Activated T-helper 1 cell treated with anti-CD3 and anti-CD28 coated beads, Interleukin-12 subunit alpha, Interleukin-12 subunit beta, Interleukin-2, Interleukin-4 antibody, amounts not matched to agents 30 ng/mL and 10 ng/mL and 1 ng/mL, durations not matched to agents 14 hours and 24 hours and 36 hours (primary cell): ENCODE results near the gene ACER1. TPM values are rescaled to one million over a fixed set of nuclear protein-coding genes. Genes with fewer than 3 reads are reported as not detected.

Experiments used
- DNase-seq: peaks from one replicate; pipeline ENCODE4 v3.0.0; 2021; ENCODE audit warnings: low spot score
- H3K27ac Mint-ChIP-seq: one replicate; pipeline ENCODE4 v1.8.0; 2021; ENCODE audit warnings: mild to moderate bottlenecking, mixed read lengths
- H3K27me3 Mint-ChIP-seq: one replicate; pipeline ENCODE4 v1.8.0; 2022; ENCODE audit warnings: mild to moderate bottlenecking, moderate library complexity, mixed read lengths; ENCODE audit not compliant: insufficient read depth
- H3K36me3 Mint-ChIP-seq: one replicate; pipeline ENCODE4 v1.8.0; 2021; ENCODE audit warnings: low read depth, mixed read lengths
- H3K4me1 Mint-ChIP-seq: one replicate; pipeline ENCODE4 v1.8.0; 2021; ENCODE audit warnings: low read depth, mixed read lengths
- H3K4me3 Mint-ChIP-seq: one replicate; pipeline ENCODE4 v1.8.0; 2021; ENCODE audit warnings: mild to moderate bottlenecking, moderate library complexity, mixed read lengths
- H3K9me3 Mint-ChIP-seq: one replicate; pipeline ENCODE4 v1.8.0; 2021; ENCODE audit warnings: mixed read lengths
- intact Hi-C: fragments of 100-400 bp; cut with micrococcal nuclease; formaldehyde crosslinking; loops from one replicate; pipeline ENCODE4 v1.15.1; 2024
- total RNA-seq: library from RNA; stranded (reverse); gene quantifications from 2 replicates; pipeline ENCODE4 v1.2.3, GENCODE V29; 2022

ACER1 gene
- total RNA-seq, 1 donor from 2014 or later = not detected

- Mint-ChIP-seq H3K4me3 (no peak overlapping the region), H3K9me3 (no peaks in the 10 kb centered on the region), H3K4me1 (peaks cover 26% of the 10 kb centered on the region), H3K27ac (peak overlapping the region; percentile 9), H3K27me3 (no peaks in the 10 kb centered on the region), H3K36me3 (peaks cover 15% of the 10 kb centered on the region)
- intact Hi-C loops = no loop called here
- no peak for DNase-seq
Measured at GRCh38 chr19:6276447-6276846, 57.0 kb downstream of the ACER1 start.

- no peak for DNase-seq
- intact Hi-C loops = no loop called here
- Mint-ChIP-seq H3K36me3 (peaks cover 22% of the 10 kb centered on the region), H3K4me1 (peaks cover 31% of the 10 kb centered on the region), H3K27me3 (no peaks in the 10 kb centered on the region), H3K4me3 (no peak overlapping the region), H3K9me3 (no peaks in the 10 kb centered on the region), H3K27ac (no peak overlapping the region)
Measured at GRCh38 chr19:6275170-6275744, 58.2 kb downstream of the ACER1 start.

GRCh38 chr19:6274756-6275155 lies 58.7 kb downstream of the ACER1 start:
- intact Hi-C loops = no loop called here
- Mint-ChIP-seq H3K4me1 (peaks cover 31% of the 10 kb centered on the region), H3K27ac (no peak overlapping the region), H3K27me3 (no peaks in the 10 kb centered on the region), H3K9me3 (no peaks in the 10 kb centered on the region), H3K36me3 (peaks cover 22% of the 10 kb centered on the region), H3K4me3 (no peak overlapping the region)
- no peak for DNase-seq

DNA sequence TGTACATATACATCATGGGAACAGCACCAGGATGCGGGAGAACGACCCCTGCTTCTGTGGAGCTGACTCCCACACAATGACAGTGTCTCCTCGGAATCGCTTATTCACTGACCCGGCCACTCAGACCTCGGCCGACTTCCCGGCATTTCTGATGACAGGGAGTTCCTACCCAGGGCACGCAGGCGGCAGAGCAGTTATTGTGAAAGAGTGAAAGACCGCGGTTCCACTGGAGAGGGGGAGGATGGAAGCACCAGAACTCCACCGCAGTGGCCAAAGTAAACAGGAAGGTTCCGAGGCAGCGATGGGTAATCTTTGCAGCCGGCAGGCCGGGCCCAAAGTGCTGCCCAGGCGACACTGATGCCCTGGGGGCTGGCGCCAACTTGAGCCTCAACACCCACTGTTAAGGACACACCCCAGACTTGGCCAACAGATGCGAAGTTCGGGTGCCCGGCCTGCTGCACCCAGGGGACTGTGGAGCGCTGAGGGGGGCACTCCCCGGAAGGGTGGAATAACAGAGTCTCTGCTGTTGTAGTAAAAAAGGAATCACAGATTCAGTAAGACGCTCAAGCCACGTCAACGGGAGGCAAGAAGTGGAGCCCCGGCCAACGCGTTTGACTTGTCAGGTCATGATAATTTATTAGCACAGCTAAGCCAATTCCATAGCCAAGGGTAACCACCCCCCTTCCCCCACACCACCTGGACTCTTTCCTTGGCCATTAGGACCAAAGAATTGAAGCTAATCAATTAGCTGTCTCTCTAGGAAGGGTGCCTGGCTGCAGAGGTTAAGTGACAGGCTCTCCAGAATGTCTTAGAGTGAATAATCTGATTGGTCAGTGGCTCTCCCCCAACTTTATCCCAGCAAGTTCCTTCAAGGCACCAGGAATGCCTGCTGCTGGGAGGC lies 59.5 kb downstream of the ACER1 start:
- Mint-ChIP-seq H3K27ac (no peak overlapping the region), H3K36me3 (peaks cover 22% of the 10 kb centered on the region), H3K27me3 (no peaks in the 10 kb centered on the region), H3K9me3 (no peaks in the 10 kb centered on the region), H3K4me1 (peaks cover 30% of the 10 kb centered on the region), H3K4me3 (no peak overlapping the region)
- no peak for DNase-seq
- intact Hi-C loops = no loop called here

GRCh38 chr19:6272913-6273600 lies 60.4 kb downstream of the ACER1 start:
- peaks cover 25% of the 10 kb centered on the region for H3K36me3 Mint-ChIP-seq
- no peak overlapping the region for H3K27ac Mint-ChIP-seq
- H3K4me3 Mint-ChIP-seq = no peak overlapping the region
- intact Hi-C loops = no loop called here
- H3K27me3 Mint-ChIP-seq = no peaks in the 10 kb centered on the region
- no peaks in the 10 kb centered on the region for H3K9me3 Mint-ChIP-seq
- DNase-seq = no peak
- H3K4me1 Mint-ChIP-seq = peaks cover 21% of the 10 kb centered on the region

- Mint-ChIP-seq H3K9me3 (no peaks in the 10 kb centered on the region), H3K27ac (no peak overlapping the region), H3K4me1 (peaks cover 14% of the 10 kb centered on the region), H3K27me3 (no peaks in the 10 kb centered on the region), H3K36me3 (peaks cover 19% of the 10 kb centered on the region), H3K4me3 (no peak overlapping the region)
- DNase-seq = no peak
- intact Hi-C loops = no loop called here
Measured at GRCh38 chr19:6272411-6272791, 61.0 kb downstream of the ACER1 start.

GRCh38 chr19:6271721-6272410 lies 61.5 kb downstream of the ACER1 start:
- H3K4me3 Mint-ChIP-seq = no peak overlapping the region
- H3K4me1 Mint-ChIP-seq = peaks cover 11% of the 10 kb centered on the region
- H3K27me3 Mint-ChIP-seq = no peaks in the 10 kb centered on the region
- peaks cover 18% of the 10 kb centered on the region for H3K36me3 Mint-ChIP-seq
- no peak overlapping the region for H3K27ac Mint-ChIP-seq
- H3K9me3 Mint-ChIP-seq = no peaks in the 10 kb centered on the region
- no peak for DNase-seq
- intact Hi-C loops = no loop called here

- no peak overlapping the region for H3K27ac Mint-ChIP-seq
- H3K4me3 Mint-ChIP-seq = no peak overlapping the region
- H3K9me3 Mint-ChIP-seq = no peaks in the 10 kb centered on the region
- H3K27me3 Mint-ChIP-seq = no peaks in the 10 kb centered on the region
- DNase-seq = no peak
- peaks cover 5% of the 10 kb centered on the region for H3K4me1 Mint-ChIP-seq
- intact Hi-C loops = no loop called here
- peaks cover 15% of the 10 kb centered on the region for H3K36me3 Mint-ChIP-seq
Measured at GRCh38 chr19:6271251-6271650, 62.2 kb downstream of the ACER1 start.

DNA sequence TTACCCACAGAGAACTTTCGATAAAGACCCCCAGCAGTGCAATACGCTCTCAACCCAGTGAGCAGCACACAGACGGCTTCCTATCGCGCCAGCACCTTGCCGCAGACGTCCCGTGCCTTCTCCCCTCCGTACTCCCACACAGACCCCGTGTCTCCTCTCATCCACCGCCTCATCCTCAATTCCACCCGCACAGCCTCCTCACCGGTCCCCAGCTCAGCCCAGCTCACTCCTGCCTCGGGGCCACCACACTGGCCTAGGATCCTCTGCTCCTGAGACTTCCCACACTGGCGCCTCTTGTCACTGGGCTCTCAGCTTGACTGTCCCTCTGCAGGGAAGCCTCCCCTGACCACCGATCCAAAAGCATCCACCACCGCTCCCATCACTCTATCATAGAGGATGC lies 62.6 kb downstream of the ACER1 start:
- intact Hi-C loops = no loop called here

DNA sequence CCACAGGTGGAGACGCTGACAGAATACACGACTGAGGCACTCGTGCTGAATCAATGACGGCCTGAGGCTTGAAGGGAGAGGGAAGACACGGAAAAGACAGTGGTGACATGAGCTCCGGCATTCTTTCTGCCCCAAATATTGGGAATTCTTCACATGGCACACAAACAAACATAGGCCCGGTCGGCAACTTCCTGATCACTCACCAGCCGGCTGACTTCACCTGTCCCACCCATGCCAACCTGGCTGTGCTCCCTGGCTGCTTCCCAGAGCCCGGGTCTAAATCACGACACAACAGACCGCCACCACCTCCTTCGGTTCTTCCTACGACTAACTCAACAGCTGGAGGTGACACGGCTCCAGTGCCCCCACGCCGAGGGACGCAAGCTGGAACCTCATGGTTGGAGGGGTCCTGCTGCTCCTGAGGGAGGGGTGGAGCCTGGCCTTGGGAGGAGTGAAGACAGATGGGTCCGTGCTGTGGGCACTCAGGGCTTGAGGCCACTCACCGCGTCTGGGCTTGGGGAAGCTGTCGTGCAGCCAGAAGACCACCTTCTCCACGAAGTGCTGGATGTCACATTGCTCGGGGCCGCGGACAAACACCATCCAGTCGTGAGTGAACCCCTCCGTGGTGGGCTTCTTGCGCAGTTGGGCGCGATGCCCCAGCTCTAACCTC lies 63.2 kb downstream of the ACER1 start:
- Mint-ChIP-seq H3K4me1 (peaks cover 5% of the 10 kb centered on the region), H3K4me3 (no peak overlapping the region), H3K9me3 (no peaks in the 10 kb centered on the region), H3K27ac (no peak overlapping the region), H3K27me3 (no peaks in the 10 kb centered on the region), H3K36me3 (peaks cover 15% of the 10 kb centered on the region)
- intact Hi-C loops = no loop called here
- DNase-seq = no peak

More for the DNA sequence above, 62.6 kb downstream of the ACER1 start:
- H3K4me3 Mint-ChIP-seq = no peak overlapping the region
- no peak for DNase-seq
- H3K27me3 Mint-ChIP-seq = no peaks in the 10 kb centered on the region
- peaks cover 5% of the 10 kb centered on the region for H3K4me1 Mint-ChIP-seq
- H3K9me3 Mint-ChIP-seq = no peaks in the 10 kb centered on the region
- H3K36me3 Mint-ChIP-seq = peaks cover 15% of the 10 kb centered on the region
- H3K27ac Mint-ChIP-seq = no peak overlapping the region

DNA sequence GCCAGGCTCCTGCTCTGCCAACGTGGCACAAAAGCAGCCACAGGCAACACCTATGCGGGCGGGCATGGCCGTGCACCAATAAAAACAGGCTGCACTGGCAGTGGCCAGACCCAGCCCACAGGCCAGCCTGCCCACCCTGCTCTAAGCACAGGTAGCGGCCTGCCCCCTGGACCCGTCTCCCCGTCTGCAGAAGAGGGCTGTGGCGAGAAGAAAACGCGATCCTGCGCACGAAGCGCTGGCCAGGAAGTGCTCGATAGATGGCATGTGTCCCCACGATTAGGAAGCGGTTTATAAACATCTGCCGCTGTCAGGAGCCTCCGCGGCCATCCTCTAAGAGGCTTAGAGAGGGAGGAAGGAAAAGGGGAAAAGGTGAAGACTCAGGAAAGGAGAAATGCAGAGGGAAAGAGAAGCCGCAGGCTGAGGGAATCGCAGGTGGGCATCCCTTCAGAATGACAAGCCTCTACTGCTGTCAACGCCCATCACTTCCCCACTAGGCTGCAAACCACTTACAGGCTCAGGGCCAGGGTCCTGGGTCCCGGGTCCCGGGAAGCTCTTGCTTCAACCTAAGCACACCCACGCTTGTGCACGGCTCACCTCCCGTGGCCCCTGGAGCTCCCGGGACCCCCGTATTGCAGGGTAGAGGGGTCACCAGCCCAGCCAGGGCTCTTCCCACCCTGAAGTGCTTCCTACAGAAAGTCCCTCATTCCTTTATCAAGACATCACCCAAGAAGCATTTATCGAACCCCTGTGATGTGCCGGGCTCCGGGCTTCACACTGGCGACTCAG lies 64.1 kb downstream of the ACER1 start:
- peaks cover 5% of the 10 kb centered on the region for H3K4me1 Mint-ChIP-seq
- intact Hi-C loops = no loop called here
- no peaks in the 10 kb centered on the region for H3K27me3 Mint-ChIP-seq
- no peak for DNase-seq
- no peak overlapping the region for H3K27ac Mint-ChIP-seq
- H3K36me3 Mint-ChIP-seq = peaks cover 15% of the 10 kb centered on the region
- H3K9me3 Mint-ChIP-seq = no peaks in the 10 kb centered on the region
- H3K4me3 Mint-ChIP-seq = no peak overlapping the region

DNA sequence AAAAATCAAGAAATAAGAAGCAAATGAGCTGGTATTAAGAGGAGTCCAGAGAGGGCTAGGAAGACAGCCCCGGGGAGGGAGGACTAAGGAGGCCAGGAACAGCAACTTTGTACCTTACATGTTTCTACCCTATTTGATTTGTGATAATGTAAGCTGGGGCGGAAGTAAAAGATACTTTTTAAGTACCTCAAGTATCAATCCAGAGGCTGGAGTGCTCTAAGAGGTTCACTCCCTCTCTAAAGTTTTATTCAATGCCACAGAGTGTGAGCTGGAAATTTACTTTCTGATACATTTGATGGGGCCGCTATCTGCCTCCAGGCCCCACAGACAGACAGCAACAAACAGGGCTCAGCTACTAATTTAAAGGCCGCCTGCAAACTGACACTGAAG lies 65.0 kb downstream of the ACER1 start:
- DNase-seq = no peak
- H3K27ac Mint-ChIP-seq = peak overlapping the region; percentile 33
- no peak overlapping the region for H3K4me3 Mint-ChIP-seq
- no peaks in the 10 kb centered on the region for H3K27me3 Mint-ChIP-seq
- H3K36me3 Mint-ChIP-seq = peaks cover 18% of the 10 kb centered on the region
- H3K4me1 Mint-ChIP-seq = peaks cover 5% of the 10 kb centered on the region
- H3K9me3 Mint-ChIP-seq = no peaks in the 10 kb centered on the region
- intact Hi-C loops = no loop called here
